Spleen (tissue), 7 donors: ENCODE measurements around the gene PDZD11.

Experiments
- POLR2A ChIP-seq, 3 donors: fragments of 450-650 bp; IDR thresholded peaks; one replicate each; pipeline ENCODE4 v1.5.1; 2017; ENCODE audit warnings: antibody characterized with exemption in 3 of 3, mild to moderate bottlenecking in 1 of 3
- POLR2AphosphoS5 ChIP-seq, 3 donors: sonication (generic); formaldehyde crosslinking; IDR thresholded peaks; one replicate each; pipeline ENCODE4 v1.5.1; 2017; ENCODE audit warnings: antibody characterized with exemption in 3 of 3
- TF ChIP-seq, protein P1 (sequence below), 11 experiments: fragments of 200-600 bp in 7 of 11; fragments of 450-650 bp in 4 of 11; sonication (generic) in 4 of 11; IDR thresholded peaks in 8 of 11; conservative IDR thresholded peaks in 3 of 11; 1 replicate in 7 of 11; 2 replicates in 4 of 11; pipeline versions ENCODE4 v1.4.0 to v1.8.0; 2016 to 2021; ENCODE audit warnings: antibody characterized with exemption in 11 of 11, inconsistent platforms in 4 of 11, mild to moderate bottlenecking in 1 of 11
- donor health status: DM: no; HTN: no; CAD: no; lungs with moderate emphysema.
- donor health status: DM: no; HTN: no; CAD: no.
- donor health status: DM: no; HTN: no; CAD: no.

DNA sequence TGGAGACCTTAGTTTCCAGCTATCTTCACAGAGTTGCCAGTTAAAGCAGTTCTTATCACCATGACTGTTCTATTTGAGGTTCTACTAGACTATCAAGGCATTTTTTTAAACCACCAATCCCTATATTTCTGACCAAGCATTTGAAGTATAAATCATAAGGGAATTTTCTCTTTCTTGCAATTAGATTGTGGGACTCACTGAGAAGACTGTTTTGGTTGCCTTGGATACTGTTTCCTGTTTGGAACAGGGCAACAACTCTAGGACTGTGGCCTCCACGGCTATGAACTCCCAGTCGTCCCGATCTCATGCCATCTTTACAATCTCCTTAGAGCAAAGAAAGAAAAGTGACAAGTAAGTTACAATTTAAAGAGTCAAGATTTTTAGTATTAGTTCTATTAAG lies 12.0 kb upstream of the PDZD11 start:
- TF ChIP-seq, protein P1, sequence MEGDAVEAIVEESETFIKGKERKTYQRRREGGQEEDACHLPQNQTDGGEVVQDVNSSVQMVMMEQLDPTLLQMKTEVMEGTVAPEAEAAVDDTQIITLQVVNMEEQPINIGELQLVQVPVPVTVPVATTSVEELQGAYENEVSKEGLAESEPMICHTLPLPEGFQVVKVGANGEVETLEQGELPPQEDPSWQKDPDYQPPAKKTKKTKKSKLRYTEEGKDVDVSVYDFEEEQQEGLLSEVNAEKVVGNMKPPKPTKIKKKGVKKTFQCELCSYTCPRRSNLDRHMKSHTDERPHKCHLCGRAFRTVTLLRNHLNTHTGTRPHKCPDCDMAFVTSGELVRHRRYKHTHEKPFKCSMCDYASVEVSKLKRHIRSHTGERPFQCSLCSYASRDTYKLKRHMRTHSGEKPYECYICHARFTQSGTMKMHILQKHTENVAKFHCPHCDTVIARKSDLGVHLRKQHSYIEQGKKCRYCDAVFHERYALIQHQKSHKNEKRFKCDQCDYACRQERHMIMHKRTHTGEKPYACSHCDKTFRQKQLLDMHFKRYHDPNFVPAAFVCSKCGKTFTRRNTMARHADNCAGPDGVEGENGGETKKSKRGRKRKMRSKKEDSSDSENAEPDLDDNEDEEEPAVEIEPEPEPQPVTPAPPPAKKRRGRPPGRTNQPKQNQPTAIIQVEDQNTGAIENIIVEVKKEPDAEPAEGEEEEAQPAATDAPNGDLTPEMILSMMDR (IDR thresholded peaks at IDR 0.05 in 8 of 11, conservative IDR thresholded peaks at IDR 0.05 in 3 of 11): no peak
- TF ChIP-seq POLR2A (IDR thresholded peaks at IDR 0.05) (no peak), POLR2AphosphoS5 (IDR thresholded peaks at IDR 0.05) (no peak)
